Erythroblast (primary cell): Measurements from ENCODE around the gene UBAC2.

Experiments used
- DNase-seq, 2 experiments: peaks; one replicate each; lab custom pipeline; 2025; lab: John Stamatoyannopoulos, UW
- GATA1 ChIP-seq: IDR thresholded peaks from 2 replicates; pipeline ENCODE4 v1.6.1; 2011; ENCODE audit warnings: low read depth, mild to moderate bottlenecking, control low read depth, low read length, moderate library complexity
- POLR2A ChIP-seq: IDR thresholded peaks from 2 replicates; pipeline ENCODE4 v1.6.1; 2011; ENCODE audit warnings: mild to moderate bottlenecking, low read length

Gene UBAC2

DNA sequence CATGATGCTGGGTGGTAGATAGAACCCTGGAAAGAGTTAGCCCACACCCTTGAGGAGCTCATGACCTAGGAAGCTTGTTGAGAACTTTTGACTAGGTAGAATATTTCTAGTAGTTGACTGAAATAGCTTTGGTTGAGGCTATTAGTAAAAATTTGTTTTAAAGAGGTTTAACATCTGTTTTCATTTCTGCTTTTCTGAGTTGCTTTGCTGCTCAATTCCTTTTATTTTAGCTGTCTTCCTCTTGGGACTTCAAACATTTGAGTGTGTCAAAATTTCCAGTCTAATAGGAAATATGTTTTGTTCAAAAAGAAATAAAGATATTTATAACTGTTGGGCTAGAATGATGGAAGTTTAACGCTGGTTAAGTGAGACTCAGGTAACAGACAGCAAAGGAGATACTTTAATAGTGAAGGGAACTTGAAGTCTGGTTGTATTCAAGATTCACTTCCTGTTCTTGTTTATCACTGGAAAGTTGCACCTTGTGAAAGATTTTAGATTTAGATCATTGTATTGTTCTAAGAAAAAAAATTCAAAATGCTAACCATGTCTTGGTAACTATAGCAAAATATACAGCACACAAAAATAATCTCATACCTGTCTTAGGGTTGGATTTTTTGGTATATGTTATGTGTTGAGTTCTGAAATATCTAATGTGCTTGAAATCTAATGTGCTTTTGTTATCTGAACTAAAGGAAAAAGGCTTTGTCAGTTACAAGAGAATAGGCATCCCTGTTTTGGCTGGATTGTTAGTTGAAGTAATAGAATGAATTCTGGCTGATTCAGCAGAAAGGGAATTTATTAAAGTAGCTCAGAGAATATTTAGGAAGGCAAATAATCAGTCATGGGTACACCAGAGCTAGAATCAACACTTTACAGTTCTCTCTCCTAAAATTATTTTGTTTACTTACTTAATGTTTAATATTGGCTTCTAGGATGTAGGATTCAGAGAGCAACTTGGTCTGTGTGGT is 81.9 kb downstream of the UBAC2 start:
- no peak for DNase-seq
- TF ChIP-seq GATA1 (no peak), POLR2A (no peak)

DNA sequence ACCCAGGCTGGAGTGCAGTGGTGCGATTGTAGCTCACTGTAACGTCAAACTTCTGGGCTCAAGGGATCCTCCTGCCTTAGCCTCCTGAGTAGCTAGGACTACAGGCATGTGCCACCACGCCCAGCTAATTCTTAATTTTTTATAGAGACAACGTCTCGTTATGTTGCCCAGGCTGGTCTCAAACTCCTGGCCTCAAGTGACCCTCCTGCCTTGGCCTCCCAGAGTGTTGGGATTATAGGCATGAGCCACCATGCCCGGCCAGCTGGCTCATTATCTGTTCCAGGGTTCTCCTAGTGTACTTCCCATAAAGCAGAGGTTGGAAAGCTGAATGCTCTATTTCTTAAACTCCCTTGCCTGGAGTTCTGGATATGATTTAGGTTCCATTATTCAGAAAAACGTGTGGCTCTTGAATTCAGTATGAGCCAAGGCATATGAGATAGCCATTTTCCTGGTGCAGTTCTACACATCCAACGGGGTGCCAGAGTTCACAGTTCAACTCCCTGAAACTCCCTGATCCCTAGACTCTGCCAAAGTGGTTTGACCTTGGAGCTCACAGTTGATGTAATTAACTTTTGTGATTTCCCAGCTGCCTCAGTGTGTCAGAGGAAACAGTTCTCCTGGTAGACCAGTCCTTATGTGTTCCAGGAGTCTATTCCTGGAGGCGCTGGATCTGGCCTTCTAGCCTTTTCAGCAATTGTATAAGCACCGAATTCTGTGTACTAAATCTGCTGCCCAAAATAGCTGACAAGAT is 85.0 kb downstream of the UBAC2 start:
- DNase-seq = no peak
- TF ChIP-seq POLR2A = no peak
- TF ChIP-seq GATA1 = no peak

DNA sequence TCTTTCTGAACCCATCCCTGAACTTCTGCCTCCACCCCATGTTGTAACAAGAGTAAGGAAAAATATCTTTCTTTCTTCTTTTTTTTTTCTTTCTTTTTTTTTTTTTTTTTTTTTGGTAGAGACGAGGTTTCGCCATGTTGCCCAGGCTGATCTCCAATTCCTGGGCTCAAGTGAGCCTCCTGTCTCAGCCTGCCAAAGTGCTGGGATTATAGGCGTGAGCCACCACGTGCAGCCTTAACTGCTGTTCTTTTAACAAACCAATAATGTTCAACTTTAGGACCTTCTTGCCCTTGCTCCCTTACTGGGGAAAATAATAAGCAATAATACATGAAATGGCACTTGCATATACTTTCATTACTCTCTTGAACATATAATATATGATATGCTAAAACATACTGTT is 86.9 kb downstream of the UBAC2 start:
- TF ChIP-seq POLR2A (no peak), GATA1 (no peak)
- no peak for DNase-seq

DNA sequence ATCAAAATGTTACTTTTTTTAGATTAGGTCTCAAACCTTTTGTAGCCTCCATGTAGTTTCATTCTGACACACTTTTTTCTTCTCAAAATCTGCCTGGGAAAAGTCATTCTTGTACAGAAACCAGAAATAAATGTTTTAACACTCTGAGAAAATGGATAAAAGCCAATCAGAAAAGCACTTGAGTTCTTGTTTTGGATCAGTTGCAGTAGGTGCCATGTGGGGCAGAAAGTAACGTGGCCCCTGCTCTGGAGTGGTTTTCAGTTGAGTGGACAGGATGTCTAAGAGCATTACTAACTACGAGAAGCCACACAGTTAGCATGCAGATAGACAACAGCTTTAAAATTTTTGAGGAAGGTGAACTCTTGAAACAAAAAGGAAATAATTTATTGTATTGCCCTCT is 87.4 kb downstream of the UBAC2 start:
- TF ChIP-seq GATA1 (no peak), POLR2A (no peak)
- DNase-seq = no peak

DNA sequence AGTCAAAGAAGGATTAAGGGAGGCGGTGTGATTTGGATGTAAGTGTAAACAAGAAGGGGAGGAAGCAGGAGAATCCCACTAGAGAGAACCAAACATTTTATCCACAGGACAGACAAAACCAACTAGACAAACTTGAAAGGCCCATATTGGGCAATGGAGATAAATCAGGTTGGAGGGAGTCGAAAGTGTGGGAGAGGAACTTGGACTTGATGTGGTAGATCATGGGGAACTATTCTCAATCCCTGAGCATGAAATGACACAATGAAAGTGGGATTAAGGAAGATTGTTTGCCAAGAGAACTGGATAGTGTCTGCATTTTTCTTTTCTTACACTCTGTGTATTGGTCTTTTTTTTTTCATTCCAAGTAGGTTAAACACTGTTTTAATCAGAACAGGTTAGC is 88.6 kb downstream of the UBAC2 start:
- no peak for DNase-seq
- no peak for TF ChIP-seq GATA1
- no peak for TF ChIP-seq POLR2A

DNA sequence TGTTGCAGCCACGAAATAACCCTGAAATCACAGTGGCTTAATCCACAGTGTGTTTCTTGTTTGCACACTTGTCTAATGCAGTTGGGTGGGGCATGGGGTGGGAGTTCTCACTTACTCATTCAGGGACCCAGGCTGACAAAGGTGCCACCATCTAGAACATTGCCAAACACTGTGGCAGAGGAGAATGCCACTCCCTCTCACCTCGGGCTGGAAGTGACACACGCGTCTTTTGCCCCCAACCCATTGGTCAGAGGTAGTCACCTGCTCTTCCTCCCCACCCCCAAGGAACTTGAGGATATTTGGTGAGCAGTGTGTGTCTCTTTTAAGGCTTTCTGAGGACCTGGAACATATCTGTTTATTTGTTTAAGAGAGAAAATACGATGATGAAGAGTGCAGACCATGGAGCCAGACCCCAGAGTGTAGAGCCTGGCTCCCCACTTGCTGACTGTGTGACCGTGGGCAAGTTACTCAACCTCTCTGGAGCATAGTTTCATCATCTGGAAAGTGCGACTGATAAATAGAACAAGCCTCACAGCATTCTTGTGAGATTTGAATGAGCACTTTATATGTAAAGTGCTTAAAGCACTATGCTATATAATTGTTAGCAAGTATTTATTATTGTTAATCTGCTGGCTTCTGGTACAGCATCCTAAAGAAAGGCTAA is 89.2 kb downstream of the UBAC2 start:
- TF ChIP-seq GATA1 = no peak
- TF ChIP-seq POLR2A = no peak
- no peak for DNase-seq

DNA sequence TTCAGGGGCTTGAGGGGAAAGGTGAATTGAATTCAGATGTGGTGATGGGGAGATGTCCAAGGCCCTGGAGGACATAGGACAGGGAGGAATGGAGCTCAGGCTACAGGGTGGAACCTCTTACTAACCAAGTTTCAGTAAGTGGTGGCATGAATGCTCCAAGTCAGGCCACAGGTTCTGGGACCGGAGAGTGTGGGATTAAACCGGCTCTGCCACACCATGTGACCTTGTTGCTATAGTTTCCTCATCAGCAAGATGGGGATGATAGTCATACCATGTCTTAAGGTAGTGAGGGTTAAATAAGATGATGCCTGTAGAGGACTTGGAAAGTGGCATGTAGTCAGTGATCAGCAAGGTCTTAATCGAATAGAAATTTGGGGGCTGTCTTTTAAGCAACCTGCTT is 90.2 kb downstream of the UBAC2 start:
- no peak for DNase-seq

DNA sequence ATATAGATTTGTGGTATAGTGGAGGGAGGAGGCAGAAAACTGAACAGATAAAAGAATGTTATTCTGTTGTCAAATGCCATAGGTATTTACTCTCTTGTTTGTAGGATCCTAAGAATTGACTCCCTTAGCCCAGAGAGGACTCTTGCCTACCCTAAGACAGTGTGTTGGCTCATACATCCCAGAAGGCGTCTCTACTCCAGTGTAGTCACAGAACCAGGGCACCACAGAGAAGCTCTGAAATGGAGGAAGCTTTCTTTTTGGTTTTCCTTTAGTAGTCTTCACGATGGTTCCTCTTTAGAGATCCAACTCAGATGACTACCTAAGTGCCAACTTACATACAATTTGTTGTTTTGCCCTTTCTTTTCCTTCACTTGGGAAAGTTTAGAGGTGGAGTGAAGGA is 92.5 kb downstream of the UBAC2 start:
- DNase-seq = no peak
- TF ChIP-seq GATA1 = no peak
- no peak for TF ChIP-seq POLR2A

More for the DNA sequence above, 90.2 kb downstream of the UBAC2 start:
- no peak for TF ChIP-seq POLR2A
- TF ChIP-seq GATA1 = no peak

DNA sequence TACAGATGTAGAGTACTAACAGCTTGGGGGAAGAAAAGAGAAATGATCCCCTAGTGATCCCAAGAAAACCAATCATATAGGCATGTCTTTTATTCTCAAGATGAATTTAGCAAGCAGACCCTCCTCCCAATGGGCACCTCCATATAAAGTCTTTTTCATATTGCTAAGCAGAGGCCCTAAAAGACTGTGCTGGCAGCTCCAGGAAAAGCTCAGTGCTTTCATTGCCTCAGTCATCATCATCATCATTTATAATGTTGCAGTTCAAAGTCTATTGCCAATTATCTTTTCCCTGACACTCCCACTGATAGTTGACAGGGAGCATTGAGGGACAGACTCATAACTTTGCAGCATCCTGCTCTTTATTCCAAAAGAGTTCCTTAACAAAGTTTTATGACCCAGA is 93.5 kb downstream of the UBAC2 start:
- no peak for DNase-seq
- TF ChIP-seq GATA1 = no peak

DNA sequence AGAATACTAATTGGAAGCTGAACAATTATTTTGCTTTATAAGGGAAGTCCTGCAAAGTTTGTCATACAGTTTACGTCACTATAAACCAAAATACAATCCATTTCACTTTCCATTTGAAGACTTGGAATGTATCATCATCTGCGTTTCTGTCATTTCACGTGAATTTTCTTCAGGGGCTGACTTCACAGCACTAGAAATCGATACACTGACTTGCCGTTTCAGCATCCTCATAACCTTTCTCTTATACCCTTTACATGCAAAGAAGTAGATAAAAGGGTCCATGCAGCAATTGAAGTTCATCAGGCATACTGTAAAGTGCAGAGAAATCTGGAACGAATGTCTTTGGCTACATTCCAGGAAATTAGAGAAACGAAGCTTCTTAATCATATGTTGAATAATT is 94.3 kb downstream of the UBAC2 start:
- no peak for DNase-seq
- TF ChIP-seq GATA1 (no peak), POLR2A (no peak)

DNA sequence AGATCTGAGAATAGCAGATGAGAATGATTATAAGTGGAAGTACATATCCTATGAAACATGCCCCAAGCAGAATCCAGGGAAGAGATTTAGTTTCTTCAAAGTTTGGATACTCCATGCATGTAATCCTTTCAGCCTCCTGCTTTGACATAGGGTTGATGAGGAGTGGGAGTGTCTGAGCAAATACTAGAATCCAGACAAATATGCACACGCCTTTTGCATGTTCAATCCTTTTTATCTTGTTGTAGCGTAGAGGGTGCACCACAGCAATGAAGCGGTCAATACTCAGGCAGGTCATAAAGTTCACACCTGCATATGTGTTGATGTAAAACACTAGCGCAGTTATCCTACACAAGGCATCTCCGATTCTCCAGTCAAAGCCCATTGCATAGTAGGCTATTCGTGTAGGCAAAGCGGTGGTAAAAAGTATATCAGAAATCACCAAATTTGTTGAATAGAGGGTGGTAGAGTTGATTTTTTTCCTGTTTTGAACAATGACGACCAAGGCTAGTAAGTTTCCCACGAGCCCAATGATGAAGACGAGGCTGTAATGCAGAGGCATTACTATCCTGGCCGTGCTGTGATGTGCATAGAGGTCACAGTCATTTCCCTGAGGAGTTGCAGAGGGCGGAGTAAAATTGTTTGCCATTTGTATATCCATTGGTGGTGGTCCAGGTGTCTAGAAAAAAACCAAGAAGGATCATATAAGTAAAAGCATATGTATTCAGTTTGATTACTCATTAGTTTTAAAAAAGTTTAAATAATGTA is 95.0 kb downstream of the UBAC2 start:
- TF ChIP-seq POLR2A = no peak
- no peak for TF ChIP-seq GATA1
- DNase-seq = no peak

DNA sequence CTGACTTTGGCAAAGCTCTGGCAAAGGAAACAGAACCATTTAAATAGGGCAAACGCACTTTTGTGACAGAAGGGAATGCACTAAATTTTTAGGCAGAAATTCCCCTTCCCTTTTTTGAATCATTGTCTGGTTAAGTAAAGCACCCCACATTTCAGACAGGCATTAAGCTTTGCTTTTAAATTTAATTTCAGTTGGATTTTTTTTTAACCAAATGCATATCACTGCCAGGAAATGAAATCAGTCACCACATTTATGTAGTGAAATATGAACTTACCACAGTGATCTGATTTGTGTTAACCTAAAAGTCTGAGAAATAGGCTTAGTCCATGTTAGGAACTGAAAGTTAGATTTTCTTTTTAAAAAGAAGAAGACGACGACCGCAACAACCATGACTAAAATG is 95.7 kb downstream of the UBAC2 start:
- TF ChIP-seq POLR2A (no peak), GATA1 (no peak)

DNA sequence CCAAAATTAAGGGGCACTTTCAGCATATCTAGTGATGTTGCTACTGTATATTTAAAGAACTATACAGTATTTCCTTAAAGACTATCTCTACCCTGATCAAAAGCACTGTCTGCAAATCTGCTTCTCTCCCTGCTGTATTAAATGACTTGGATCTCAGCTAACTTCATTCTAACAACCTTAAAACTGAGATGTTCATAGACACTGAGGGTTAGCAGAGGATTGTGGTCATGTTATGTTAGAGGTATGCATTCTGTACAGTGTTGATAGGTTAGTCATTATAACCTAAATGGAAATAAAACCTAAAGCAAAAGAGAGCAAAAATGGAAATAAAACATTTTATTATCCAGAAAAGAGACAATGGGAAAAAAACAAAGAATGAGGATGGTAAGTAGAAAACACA is 96.7 kb downstream of the UBAC2 start:
- no peak for DNase-seq
- TF ChIP-seq POLR2A (no peak), GATA1 (no peak)

More for the DNA sequence above, 95.7 kb downstream of the UBAC2 start:
- DNase-seq = no peak

DNA sequence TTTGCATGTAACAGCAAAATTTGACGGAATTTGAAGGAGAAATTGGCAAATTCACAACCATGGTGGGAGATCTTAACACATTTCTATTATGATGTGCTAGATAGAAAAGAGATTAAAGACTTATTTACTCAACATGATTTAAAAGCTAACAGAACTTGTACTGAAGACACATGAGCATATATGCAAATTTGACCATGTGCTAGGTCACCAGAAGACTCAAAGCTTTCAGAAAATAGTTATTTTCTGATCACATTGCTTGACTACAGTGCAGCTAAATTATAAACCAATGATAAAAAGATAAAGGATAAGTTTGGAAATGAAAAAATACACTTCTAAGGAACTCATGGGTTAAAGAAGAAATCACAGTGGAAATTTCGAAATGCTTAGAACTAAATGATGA is 97.4 kb downstream of the UBAC2 start:
- no peak for TF ChIP-seq GATA1
- no peak for TF ChIP-seq POLR2A
- no peak for DNase-seq
